Neural progenitor cell (in vitro differentiated cells): ENCODE results near the gene CFAP92. TPM values are rescaled to one million over a fixed set of nuclear protein-coding genes. Genes with fewer than 3 reads are reported as not detected.

Experiments used
- DNase-seq: peaks from one replicate; pipeline ENCODE4 v3.0.0-alpha.2; 2016; ENCODE audit warnings: low spot score
- H2AFZ ChIP-seq: fragments of 200-600 bp; sonication (generic); replicated peaks from 2 replicates; pipeline ENCODE4 v1.6.1; 2016; ENCODE audit warnings: antibody characterized with exemption
- H3F3A ChIP-seq: fragments of 200-600 bp; sonication (generic); 2 replicates; pipeline ENCODE4 v1.6.1; 2016; ENCODE audit warnings: antibody characterized with exemption, low read depth
- H3K27ac ChIP-seq: fragments of 200-600 bp; sonication (generic); 2 replicates; pipeline ENCODE4 v1.5.1; 2016; ENCODE audit warnings: mild to moderate bottlenecking
- H3K27me3 ChIP-seq: fragments of 200-600 bp; sonication (generic); 2 replicates; pipeline ENCODE4 v1.6.1; 2016; ENCODE audit warnings: mild to moderate bottlenecking, moderate library complexity
- H3K36me3 ChIP-seq: fragments of 200-600 bp; sonication (generic); 2 replicates; pipeline ENCODE4 v1.5.1; 2016
- H3K4me1 ChIP-seq: fragments of 200-600 bp; sonication (generic); 2 replicates; pipeline ENCODE4 v1.6.1; 2016; ENCODE audit warnings: mixed run types
- H3K4me2 ChIP-seq: fragments of 200-600 bp; sonication (generic); 2 replicates; pipeline ENCODE4 v1.6.1; 2016
- H3K4me3 ChIP-seq: fragments of 200-600 bp; sonication (generic); 2 replicates; pipeline ENCODE4 v1.5.1; 2016
- H3K79me2 ChIP-seq: fragments of 200-600 bp; sonication (generic); 2 replicates; pipeline ENCODE4 v1.6.1; 2016; ENCODE audit warnings: low read depth
- H3K9ac ChIP-seq: fragments of 200-600 bp; sonication (generic); 2 replicates; pipeline ENCODE4 v1.6.1; 2016
- H3K9me3 ChIP-seq: fragments of 200-600 bp; sonication (generic); 2 replicates; pipeline ENCODE4 v1.5.1; 2016; ENCODE audit warnings: low read depth
- H4K20me1 ChIP-seq: fragments of 200-600 bp; sonication (generic); 2 replicates; pipeline ENCODE4 v1.6.1; 2016; ENCODE audit warnings: low read depth
- H3K27ac Mint-ChIP-seq: 3 replicates; pipeline ENCODE4 v1.8.0; 2021; ENCODE audit warnings: mixed read lengths
- H3K27me3 Mint-ChIP-seq: 2 replicates; pipeline ENCODE4 v1.8.0; 2022; ENCODE audit warnings: low read depth, mild to moderate bottlenecking, inconsistent platforms, moderate library complexity, mixed read lengths; ENCODE audit not compliant: insufficient read depth
- H3K36me3 Mint-ChIP-seq: 3 replicates; pipeline ENCODE4 v1.8.0; 2021; ENCODE audit warnings: mixed read lengths
- H3K4me1 Mint-ChIP-seq: 3 replicates; pipeline ENCODE4 v1.8.0; 2021; ENCODE audit warnings: mixed read lengths
- H3K4me3 Mint-ChIP-seq: 3 replicates; pipeline ENCODE4 v1.8.0; 2021; ENCODE audit warnings: mild to moderate bottlenecking, moderate library complexity, mixed read lengths
- H3K9me3 Mint-ChIP-seq: 3 replicates; pipeline ENCODE4 v1.8.0; 2020; ENCODE audit warnings: mixed read lengths
- EZH2 ChIP-seq: fragments of 200-600 bp; sonication (generic); IDR thresholded peaks from 2 replicates; pipeline ENCODE4 v1.6.1; 2017; ENCODE audit warnings: antibody characterized with exemption, mild to moderate bottlenecking, moderate library complexity
- EZH2phosphoT487 ChIP-seq: fragments of 200-600 bp; sonication (generic); IDR thresholded peaks from 2 replicates; pipeline ENCODE4 v1.6.1; 2017; ENCODE audit warnings: antibody characterized with exemption
- total RNA-seq: library from RNA; depleted of rRNA; stranded (reverse); fragments of >200 nt; gene quantifications from 2 replicates; pipeline ENCODE4 v1.2.3, GENCODE V29; 2015; ENCODE audit warnings: low replicate concordance
- TF ChIP-seq, protein P1 (sequence below): fragments of 200-600 bp; sonication (generic); IDR thresholded peaks from 2 replicates; pipeline ENCODE4 v1.5.1; 2017; ENCODE audit warnings: antibody characterized with exemption, mild to moderate bottlenecking

Gene CFAP92
- total RNA-seq, 1 donor from 2014 or later = 5.5 TPM

DNA sequence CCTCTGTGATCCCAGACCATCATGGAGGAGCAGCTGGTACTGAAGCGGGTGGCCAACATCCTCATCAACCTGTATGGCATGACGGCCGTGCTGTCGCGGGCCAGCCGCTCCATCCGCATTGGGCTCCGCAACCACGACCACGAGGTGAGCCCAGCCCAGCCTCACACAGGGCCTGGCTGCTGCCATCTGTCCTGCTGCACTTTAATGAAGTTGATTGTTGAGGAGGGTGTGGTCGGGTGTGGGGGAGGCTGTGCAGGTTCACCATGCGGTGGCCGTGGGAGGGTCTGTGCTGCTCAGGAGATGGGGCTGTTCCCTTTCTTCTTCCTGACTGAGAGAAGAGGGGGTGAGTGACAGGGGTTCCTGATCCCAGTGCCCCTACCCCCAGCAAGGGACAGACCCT, 83.9 kb downstream of the CFAP92 start:
- no peaks in the 10 kb centered on the region for H3K79me2 ChIP-seq
- no peak overlapping the region for H3K9ac ChIP-seq
- no peaks in the 10 kb centered on the region for H3K27me3 ChIP-seq
- no peak overlapping the region for H3K4me3 Mint-ChIP-seq
- no peaks in the 10 kb centered on the region for H3K9me3 Mint-ChIP-seq
- peaks cover 2% of the 10 kb centered on the region for H3K4me1 Mint-ChIP-seq
- TF ChIP-seq, protein P1, sequence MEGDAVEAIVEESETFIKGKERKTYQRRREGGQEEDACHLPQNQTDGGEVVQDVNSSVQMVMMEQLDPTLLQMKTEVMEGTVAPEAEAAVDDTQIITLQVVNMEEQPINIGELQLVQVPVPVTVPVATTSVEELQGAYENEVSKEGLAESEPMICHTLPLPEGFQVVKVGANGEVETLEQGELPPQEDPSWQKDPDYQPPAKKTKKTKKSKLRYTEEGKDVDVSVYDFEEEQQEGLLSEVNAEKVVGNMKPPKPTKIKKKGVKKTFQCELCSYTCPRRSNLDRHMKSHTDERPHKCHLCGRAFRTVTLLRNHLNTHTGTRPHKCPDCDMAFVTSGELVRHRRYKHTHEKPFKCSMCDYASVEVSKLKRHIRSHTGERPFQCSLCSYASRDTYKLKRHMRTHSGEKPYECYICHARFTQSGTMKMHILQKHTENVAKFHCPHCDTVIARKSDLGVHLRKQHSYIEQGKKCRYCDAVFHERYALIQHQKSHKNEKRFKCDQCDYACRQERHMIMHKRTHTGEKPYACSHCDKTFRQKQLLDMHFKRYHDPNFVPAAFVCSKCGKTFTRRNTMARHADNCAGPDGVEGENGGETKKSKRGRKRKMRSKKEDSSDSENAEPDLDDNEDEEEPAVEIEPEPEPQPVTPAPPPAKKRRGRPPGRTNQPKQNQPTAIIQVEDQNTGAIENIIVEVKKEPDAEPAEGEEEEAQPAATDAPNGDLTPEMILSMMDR = no peak
- TF ChIP-seq EZH2 = no peak
- TF ChIP-seq EZH2phosphoT487 = no peak
- H3K36me3 Mint-ChIP-seq = peaks cover 23% of the 10 kb centered on the region
- H3K36me3 ChIP-seq = no peaks in the 10 kb centered on the region
- no peak overlapping the region for H3K27ac ChIP-seq
- no peaks in the 10 kb centered on the region for H4K20me1 ChIP-seq
- H3K9me3 ChIP-seq = no peaks in the 10 kb centered on the region
- no peak for DNase-seq
- no peaks in the 10 kb centered on the region for H3F3A ChIP-seq
- H3K27ac Mint-ChIP-seq = no peak overlapping the region
- H3K4me3 ChIP-seq = no peak overlapping the region
- H2AFZ ChIP-seq = no peak overlapping the region
- H3K4me2 ChIP-seq = no peak overlapping the region
- no peaks in the 10 kb centered on the region for H3K4me1 ChIP-seq
- peaks cover 3% of the 10 kb centered on the region for H3K27me3 Mint-ChIP-seq

DNA sequence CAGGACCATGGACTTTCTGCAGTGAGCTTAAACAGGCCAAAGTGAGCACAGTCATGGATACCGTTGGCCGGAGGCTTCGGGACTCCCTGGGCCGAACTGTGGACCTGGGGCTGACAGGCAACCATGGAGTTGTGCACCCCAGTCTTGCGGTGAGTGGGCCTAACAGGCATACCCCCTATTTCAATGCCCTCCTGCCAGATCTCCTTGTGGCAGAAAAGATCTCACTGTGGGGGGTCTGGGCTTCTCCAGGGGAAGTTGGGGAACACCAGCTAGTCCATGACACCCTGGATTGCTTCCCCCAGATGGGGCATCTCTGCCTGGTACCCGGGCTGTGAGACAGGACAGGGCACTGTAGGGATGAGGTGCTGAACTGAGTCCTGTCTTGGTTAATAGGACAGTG, 84.9 kb downstream of the CFAP92 start:
- H3K36me3 Mint-ChIP-seq = peaks cover 23% of the 10 kb centered on the region
- no peaks in the 10 kb centered on the region for H3K4me1 ChIP-seq
- no peak overlapping the region for H3K4me3 Mint-ChIP-seq
- no peaks in the 10 kb centered on the region for H3K79me2 ChIP-seq
- no peak for DNase-seq
- no peaks in the 10 kb centered on the region for H3K36me3 ChIP-seq
- no peak overlapping the region for H3K4me2 ChIP-seq
- no peak overlapping the region for H3K27ac Mint-ChIP-seq
- H3K4me3 ChIP-seq = no peak overlapping the region
- no peaks in the 10 kb centered on the region for H3F3A ChIP-seq
- H3K27me3 ChIP-seq = no peaks in the 10 kb centered on the region
- H3K9ac ChIP-seq = no peak overlapping the region
- H4K20me1 ChIP-seq = no peaks in the 10 kb centered on the region
- peaks cover 3% of the 10 kb centered on the region for H3K27me3 Mint-ChIP-seq
- TF ChIP-seq EZH2 = no peak
- TF ChIP-seq EZH2phosphoT487 = no peak
- TF ChIP-seq, protein P1 = no peak
- H3K4me1 Mint-ChIP-seq = peaks cover 2% of the 10 kb centered on the region
- H3K27ac ChIP-seq = no peak overlapping the region
- H3K9me3 ChIP-seq = no peaks in the 10 kb centered on the region
- no peak overlapping the region for H2AFZ ChIP-seq
- H3K9me3 Mint-ChIP-seq = no peaks in the 10 kb centered on the region

DNA sequence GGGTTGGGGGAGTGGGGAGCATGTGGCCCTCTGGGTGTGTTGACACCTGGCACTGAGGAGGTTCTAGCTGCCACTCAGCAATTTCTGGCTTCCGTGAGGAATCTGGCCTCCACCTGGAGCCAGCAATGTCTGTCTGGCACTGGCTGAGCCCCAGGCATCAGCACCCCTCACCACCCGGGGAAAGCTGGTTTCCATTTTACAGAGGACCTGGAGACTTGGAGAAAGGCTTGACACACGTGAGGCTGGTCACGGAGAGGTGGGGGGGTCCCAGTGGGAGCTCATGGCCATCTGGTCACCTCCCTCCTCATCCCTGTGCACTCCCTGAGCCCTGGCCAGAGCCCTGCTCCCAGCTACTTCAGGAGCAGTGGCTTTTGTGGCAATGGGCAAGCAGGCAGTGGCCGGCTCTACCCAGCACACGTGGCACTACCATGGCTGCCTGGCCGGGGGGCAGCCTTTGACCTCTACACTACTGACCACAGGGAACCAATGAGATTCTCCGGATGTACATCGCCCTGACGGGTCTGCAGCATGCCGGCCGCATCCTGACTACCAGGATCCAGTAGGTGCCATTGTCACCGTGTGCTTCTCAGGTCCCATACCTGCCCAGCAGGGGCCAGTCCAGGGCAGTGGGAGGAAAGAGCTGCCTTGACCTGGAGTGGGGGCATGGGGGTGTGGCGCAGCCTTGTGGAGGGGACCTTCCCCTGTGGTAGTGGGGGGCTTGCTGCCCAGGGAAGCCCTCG, 86.0 kb downstream of the CFAP92 start:
- Histone ChIP-seq H3K9me3 (no peaks in the 10 kb centered on the region), H2AFZ (no peak overlapping the region), H3K9ac (no peak overlapping the region), H3K27me3 (no peaks in the 10 kb centered on the region), H4K20me1 (no peaks in the 10 kb centered on the region), H3F3A (no peaks in the 10 kb centered on the region), H3K79me2 (no peaks in the 10 kb centered on the region), H3K4me1 (no peaks in the 10 kb centered on the region), H3K27ac (no peak overlapping the region), H3K4me2 (no peak overlapping the region), H3K36me3 (no peaks in the 10 kb centered on the region), H3K4me3 (no peak overlapping the region)
- Mint-ChIP-seq H3K27ac (no peak overlapping the region), H3K36me3 (peaks cover 20% of the 10 kb centered on the region), H3K4me1 (peaks cover 2% of the 10 kb centered on the region), H3K9me3 (no peaks in the 10 kb centered on the region), H3K4me3 (no peak overlapping the region), H3K27me3 (peaks cover 3% of the 10 kb centered on the region)
- no peak for DNase-seq
- TF ChIP-seq, protein P1 = no peak
- TF ChIP-seq EZH2 (no peak), EZH2phosphoT487 (no peak)
